Fibroblast of lung (primary cell): ENCODE data around the gene PET117. TPM values are rescaled to one million over a fixed set of nuclear protein-coding genes. Genes with fewer than 3 reads are reported as not detected.

ENCODE experiments used
- DNase-seq, 2 donors: peaks; one replicate each; pipeline versions ENCODE4 v3.0.0 to v3.0.0-alpha.2; 2010; ENCODE audit warnings: low read depth in 2 of 2
- H2AFZ ChIP-seq: 2 replicates; pipeline ENCODE4 v1.5.1; 2012; ENCODE audit warnings: low read length, control low read depth, inconsistent platforms
- H3K27ac ChIP-seq: 2 replicates; pipeline ENCODE4 v1.5.1; 2011; ENCODE audit warnings: low read length, control low read depth; ENCODE audit not compliant: insufficient read depth
- H3K27me3 ChIP-seq: 2 replicates; pipeline ENCODE4 v1.5.1; 2011; ENCODE audit warnings: mild to moderate bottlenecking, low read length; ENCODE audit not compliant: control insufficient read depth, insufficient read depth
- H3K36me3 ChIP-seq: 2 replicates; pipeline ENCODE4 v1.5.1; 2011; ENCODE audit warnings: low read length; ENCODE audit not compliant: control insufficient read depth, insufficient read depth
- H3K4me1 ChIP-seq: 2 replicates; pipeline ENCODE4 v1.5.1; 2011; ENCODE audit warnings: low read length; ENCODE audit not compliant: control insufficient read depth, insufficient read depth; ENCODE audit errors: extremely low read depth
- H3K4me2 ChIP-seq: 2 replicates; pipeline ENCODE4 v1.5.1; 2011; ENCODE audit warnings: low read length, control low read depth; ENCODE audit not compliant: insufficient read depth; ENCODE audit errors: extremely low read depth
- H3K4me3 ChIP-seq, 4 experiments: fragments of 200-600 bp in 1 of 4; sonication (generic) in 1 of 4; replicated peaks in 1 of 4; 2 replicates each; pipeline ENCODE4 v1.5.1; 2011 to 2016; ENCODE audit warnings: low read length in 4 of 4, low read depth in 3 of 4, mild to moderate bottlenecking in 3 of 4, control low read depth in 2 of 4, inconsistent platforms in 1 of 4, mixed read lengths in 1 of 4; ENCODE audit not compliant: insufficient read depth in 1 of 4; ENCODE audit errors: control extremely low read depth in 1 of 4
- H3K79me2 ChIP-seq: 2 replicates; pipeline ENCODE4 v1.5.1; 2012; ENCODE audit warnings: mild to moderate bottlenecking, low read length, inconsistent platforms; ENCODE audit not compliant: control insufficient read depth, insufficient read depth
- H3K9ac ChIP-seq: 2 replicates; pipeline ENCODE4 v1.5.1; 2011; ENCODE audit warnings: mild to moderate bottlenecking, low read length, control low read depth; ENCODE audit not compliant: insufficient read depth
- H3K9me3 ChIP-seq: 2 replicates; pipeline ENCODE4 v1.5.1; 2012; ENCODE audit warnings: low read depth, low read length; ENCODE audit not compliant: control insufficient read depth, insufficient read depth
- H4K20me1 ChIP-seq: 2 replicates; pipeline ENCODE4 v1.5.1; 2011; ENCODE audit warnings: low read length; ENCODE audit not compliant: control insufficient read depth, insufficient read depth; ENCODE audit errors: extremely low read depth
- EZH2 ChIP-seq: IDR thresholded peaks from 2 replicates; pipeline ENCODE4 v1.5.1; 2012; ENCODE audit warnings: low read length, control low read depth, mild to moderate bottlenecking; ENCODE audit errors: missing control alignments
- polyA plus RNA-seq, 2 donors: library from polyadenylated mRNA; depleted of rRNA in 1 of 2; stranded (reverse) in 1 of 2; unstranded in 1 of 2; fragments of >200 nt; gene quantifications; 2 replicates each; pipeline ENCODE4 v1.2.1, GENCODE V29; 2011 to 2012; ENCODE audit warnings: missing spikeins in 1 of 2
- total RNA-seq: library from RNA; depleted of rRNA; stranded (reverse); fragments of >200 nt; gene quantifications from 2 replicates; pipeline ENCODE4 v1.2.1, GENCODE V29; 2014
- TF ChIP-seq, protein P1 (sequence below), 2 donors: IDR thresholded peaks in 1 of 2; conservative IDR thresholded peaks in 1 of 2; 1 replicate in 1 of 2; 2 replicates in 1 of 2; pipeline ENCODE4 v1.5.1; 2011 to 2012; ENCODE audit warnings: low read length in 2 of 2, control low read depth in 1 of 2, inconsistent platforms in 1 of 2, low read depth in 1 of 2, mild to moderate bottlenecking in 1 of 2

Gene PET117
- total and polyA plus RNA-seq, 2 donors (not counting 1 experiment from before 2014, with no cell fraction given), result 12.1 to 13.2 TPM

DNA sequence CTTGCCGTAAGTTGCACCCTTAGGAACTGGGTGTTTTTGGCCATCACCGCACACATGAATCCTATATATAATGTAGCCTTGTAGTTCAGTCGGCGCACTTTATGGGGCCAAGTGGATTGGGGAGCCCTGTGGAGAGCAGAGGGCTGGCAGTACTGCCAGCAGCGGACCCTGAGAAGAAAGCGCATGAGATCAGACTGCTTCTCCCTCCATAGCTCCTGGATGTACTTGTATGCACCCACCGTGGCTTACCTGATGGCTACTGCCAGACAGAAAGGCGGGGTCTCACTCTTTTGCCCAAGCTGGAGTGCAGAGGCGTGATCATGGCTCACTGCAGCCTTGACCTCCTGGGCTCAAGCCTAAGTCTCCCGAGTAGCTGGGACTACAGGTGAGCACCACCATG, 47.2 kb upstream of the PET117 start:
- no peak for TF ChIP-seq EZH2
- TF ChIP-seq, protein P1, sequence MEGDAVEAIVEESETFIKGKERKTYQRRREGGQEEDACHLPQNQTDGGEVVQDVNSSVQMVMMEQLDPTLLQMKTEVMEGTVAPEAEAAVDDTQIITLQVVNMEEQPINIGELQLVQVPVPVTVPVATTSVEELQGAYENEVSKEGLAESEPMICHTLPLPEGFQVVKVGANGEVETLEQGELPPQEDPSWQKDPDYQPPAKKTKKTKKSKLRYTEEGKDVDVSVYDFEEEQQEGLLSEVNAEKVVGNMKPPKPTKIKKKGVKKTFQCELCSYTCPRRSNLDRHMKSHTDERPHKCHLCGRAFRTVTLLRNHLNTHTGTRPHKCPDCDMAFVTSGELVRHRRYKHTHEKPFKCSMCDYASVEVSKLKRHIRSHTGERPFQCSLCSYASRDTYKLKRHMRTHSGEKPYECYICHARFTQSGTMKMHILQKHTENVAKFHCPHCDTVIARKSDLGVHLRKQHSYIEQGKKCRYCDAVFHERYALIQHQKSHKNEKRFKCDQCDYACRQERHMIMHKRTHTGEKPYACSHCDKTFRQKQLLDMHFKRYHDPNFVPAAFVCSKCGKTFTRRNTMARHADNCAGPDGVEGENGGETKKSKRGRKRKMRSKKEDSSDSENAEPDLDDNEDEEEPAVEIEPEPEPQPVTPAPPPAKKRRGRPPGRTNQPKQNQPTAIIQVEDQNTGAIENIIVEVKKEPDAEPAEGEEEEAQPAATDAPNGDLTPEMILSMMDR (conservative IDR thresholded peaks at IDR 0.05 in 1 of 2, IDR thresholded peaks at IDR 0.05 in 1 of 2; ENCODE audit: low read depth in 1 of 2, low read length in 2 of 2), result no peak
- no peak overlapping the region for H3K4me3 ChIP-seq
- no peaks in the 10 kb centered on the region for H3K4me1 ChIP-seq
- no peak overlapping the region for H3K27ac ChIP-seq
- H3K27me3 ChIP-seq, result no peaks in the 10 kb centered on the region
- H3K9me3 ChIP-seq, result no peaks in the 10 kb centered on the region
- no peak overlapping the region for H3K9ac ChIP-seq
- H3K36me3 ChIP-seq, result no peaks in the 10 kb centered on the region
- no peaks in the 10 kb centered on the region for H3K79me2 ChIP-seq
- no peak overlapping the region for H2AFZ ChIP-seq
- H3K4me2 ChIP-seq, result no peak overlapping the region
- no peaks in the 10 kb centered on the region for H4K20me1 ChIP-seq
- DNase-seq, result no peak

DNA sequence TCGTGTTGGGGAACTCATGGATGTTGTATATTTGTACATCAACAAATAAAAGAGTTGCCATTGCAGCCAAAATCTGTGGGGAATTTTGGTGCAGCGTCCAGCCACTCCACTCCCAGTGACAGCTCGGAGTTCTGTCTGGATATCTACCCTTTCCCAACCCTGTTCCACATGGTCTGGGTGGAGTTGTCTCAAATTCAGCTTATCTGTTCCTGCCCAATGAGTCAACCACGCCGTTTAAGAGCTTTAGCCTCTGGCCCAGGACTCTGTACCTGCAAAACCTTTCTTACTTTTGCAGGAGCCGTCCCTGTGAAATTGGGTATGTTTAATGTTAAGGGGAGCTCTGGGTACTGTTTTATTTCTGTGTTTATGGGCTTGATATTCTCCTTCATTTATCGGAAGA, 46.0 kb upstream of the PET117 start:
- Histone ChIP-seq H3K4me2 (no peak overlapping the region), H3K27ac (no peak overlapping the region), H3K9me3 (no peaks in the 10 kb centered on the region), H3K4me3 (no peak overlapping the region), H3K9ac (no peak overlapping the region), H3K27me3 (no peaks in the 10 kb centered on the region), H3K79me2 (no peaks in the 10 kb centered on the region), H3K36me3 (no peaks in the 10 kb centered on the region), H2AFZ (no peak overlapping the region), H3K4me1 (no peaks in the 10 kb centered on the region), H4K20me1 (no peaks in the 10 kb centered on the region)
- TF ChIP-seq, protein P1 (conservative IDR thresholded peaks at IDR 0.05 in 1 of 2, IDR thresholded peaks at IDR 0.05 in 1 of 2; ENCODE audit: low read depth in 1 of 2, low read length in 2 of 2), result no peak
- TF ChIP-seq EZH2, result no peak
- no peak for DNase-seq

DNA sequence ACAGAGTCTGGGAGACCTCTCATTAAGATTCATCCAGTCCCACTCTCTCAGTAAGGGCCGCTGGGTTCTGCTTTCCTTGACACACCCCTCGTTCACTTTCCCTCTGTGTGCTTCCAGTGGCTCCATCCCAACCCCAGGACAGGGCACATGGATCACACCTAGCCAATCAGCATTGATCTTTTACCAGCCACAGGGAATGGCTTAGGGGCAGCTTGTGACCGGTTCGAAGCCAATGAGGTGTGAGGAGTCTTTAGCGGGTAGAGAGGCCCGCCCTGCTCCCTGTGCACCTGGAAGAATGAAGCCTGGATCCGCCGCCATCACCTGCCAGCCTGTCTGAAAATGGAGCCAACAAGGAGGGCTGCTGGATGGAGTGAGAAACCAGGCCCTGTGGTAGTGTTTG, 44.8 kb upstream of the PET117 start:
- H3K4me1 ChIP-seq, result no peaks in the 10 kb centered on the region
- H3K27ac ChIP-seq, result no peak overlapping the region
- no peaks in the 10 kb centered on the region for H4K20me1 ChIP-seq
- no peak overlapping the region for H2AFZ ChIP-seq
- no peaks in the 10 kb centered on the region for H3K79me2 ChIP-seq
- no peak for TF ChIP-seq EZH2
- TF ChIP-seq, protein P1 (conservative IDR thresholded peaks at IDR 0.05 in 1 of 2, IDR thresholded peaks at IDR 0.05 in 1 of 2; ENCODE audit: low read depth in 1 of 2, low read length in 2 of 2), result no peak
- no peak for DNase-seq
- H3K4me2 ChIP-seq, result no peak overlapping the region
- H3K4me3 ChIP-seq, result no peak overlapping the region
- no peaks in the 10 kb centered on the region for H3K36me3 ChIP-seq
- no peaks in the 10 kb centered on the region for H3K27me3 ChIP-seq
- H3K9ac ChIP-seq, result no peak overlapping the region
- no peaks in the 10 kb centered on the region for H3K9me3 ChIP-seq
